ENCODE data around the gene MTR.

GRCh38 chr1:236893626-236894545 is 98.8 kb downstream of the MTR start:
- TF ChIP-seq POLR2A (IDR thresholded peaks at IDR 0.05; ENCODE audit: low read depth, low read length) = no peak
- TF ChIP-seq POLR2AphosphoS5 (IDR thresholded peaks at IDR 0.05; ENCODE audit: low read depth, low read length) = no peak
- no peak for TF ChIP-seq TAF1 (IDR thresholded peaks at IDR 0.05; ENCODE audit: borderline replicate concordance, low read depth, low read length)

All from GM12892 (cell line).